Measurements from ENCODE around the gene PBX1. TPM values are rescaled to one million over a fixed set of nuclear protein-coding genes. Genes with fewer than 3 reads are reported as not detected.

PBX1 gene
- total and polyA plus RNA-seq, 2 donors (not counting 3 experiments of a cell fraction or from before 2014, with no cell fraction given) = 10.7 to 24.1 TPM

DNA sequence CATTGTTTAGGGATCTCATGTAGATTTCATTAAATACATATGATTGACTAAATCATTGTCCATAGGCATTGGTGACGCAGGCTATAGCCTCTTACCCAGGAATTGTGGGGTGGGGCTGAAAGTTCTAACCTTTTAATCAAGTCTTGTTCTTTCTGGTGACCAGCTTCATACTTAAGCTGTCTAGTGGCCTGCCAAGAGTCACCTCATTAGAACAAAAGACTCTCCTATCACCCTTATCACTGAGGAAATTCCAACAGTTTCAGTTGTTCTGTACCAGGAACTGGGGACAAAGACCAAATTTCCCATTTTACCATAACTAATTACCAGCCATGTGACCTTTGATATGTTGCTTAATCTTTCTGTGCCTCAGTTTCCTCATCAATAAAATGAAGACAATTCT lies 298.5 kb downstream of the PBX1 start:
- Histone ChIP-seq H3K9me3 (replicated peaks; ENCODE audit: control insufficient read depth, insufficient read depth, low read length) (no peaks in the 10 kb centered on the region), H3K4me3 (replicated peaks in 1 of 3; ENCODE audit: insufficient read depth in 1 of 3, low read depth in 1 of 3, low read length in 3 of 3) (no peak overlapping the region), H2AFZ (ENCODE audit: low read depth, low read length) (no peak overlapping the region), H3K36me3 (ENCODE audit: control insufficient read depth in 2 of 2, extremely low read depth in 1 of 2, insufficient read depth in 2 of 2, low read length in 2 of 2) (no peaks in the 10 kb centered on the region), H3K4me2 (ENCODE audit: insufficient read depth, low read length) (no peak overlapping the region), H3K4me1 (ENCODE audit: control insufficient read depth, extremely low read depth, insufficient read depth, low read length) (no peaks in the 10 kb centered on the region), H3K9ac (replicated peaks; ENCODE audit: extremely low read depth, insufficient read depth, low read length) (no peak overlapping the region), H3K9me1 (replicated peaks; ENCODE audit: control insufficient read depth, extremely low read depth, insufficient read depth, low read length) (no peaks in the 10 kb centered on the region), H4K20me1 (replicated peaks; ENCODE audit: control insufficient read depth, extremely low read depth, insufficient read depth, low read length) (no peaks in the 10 kb centered on the region), H3K79me2 (ENCODE audit: control insufficient read depth, insufficient read depth, low read length) (no peaks in the 10 kb centered on the region), H3K27me3 (ENCODE audit: control insufficient read depth in 2 of 2, insufficient read depth in 2 of 2, low read length in 2 of 2) (no peaks in the 10 kb centered on the region), H3K27ac (ENCODE audit: insufficient read depth, low read depth, low read length) (no peak overlapping the region)
- intact Hi-C loops (cut with micrococcal nuclease) (no loop called here), dilution Hi-C loops (cut with MboI; ENCODE audit: extremely low pct_ligation_motif_present, low sequenced_read_pairs) (no loop called here)
- no TSS peak for BruUV-seq (replicated peaks)
- no peak for DNase-seq (ENCODE audit: low read depth, low spot score)
- no peak for FAIRE-seq
- TF ChIP-seq MYC (IDR thresholded peaks at IDR 0.05; ENCODE audit: low read depth, low read length) (no peak), POLR2A (IDR thresholded peaks at IDR 0.05; ENCODE audit: low read depth, low read length) (no peak), GATA2 (IDR thresholded peaks at IDR 0.05; ENCODE audit: insufficient read depth, insufficient read length, low read depth, low read length) (no peak), JUN (IDR thresholded peaks at IDR 0.05; ENCODE audit: borderline replicate concordance, insufficient read depth, insufficient read length, low read depth) (no peak), POLR2AphosphoS5 (IDR thresholded peaks at IDR 0.05; ENCODE audit: insufficient read depth, low read depth, low read length) (no peak), EZH2 (IDR thresholded peaks at IDR 0.05; ENCODE audit: borderline replicate concordance, low read depth, low read length, severe bottlenecking) (no peak), FOS (IDR thresholded peaks at IDR 0.05; ENCODE audit: borderline replicate concordance, insufficient read depth, low read length) (no peak)
- TF ChIP-seq, protein P1, sequence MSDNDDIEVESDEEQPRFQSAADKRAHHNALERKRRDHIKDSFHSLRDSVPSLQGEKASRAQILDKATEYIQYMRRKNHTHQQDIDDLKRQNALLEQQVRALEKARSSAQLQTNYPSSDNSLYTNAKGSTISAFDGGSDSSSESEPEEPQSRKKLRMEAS (IDR thresholded peaks at IDR 0.05; ENCODE audit: insufficient read depth, insufficient read length) = no peak
- TF ChIP-seq, protein P2, sequence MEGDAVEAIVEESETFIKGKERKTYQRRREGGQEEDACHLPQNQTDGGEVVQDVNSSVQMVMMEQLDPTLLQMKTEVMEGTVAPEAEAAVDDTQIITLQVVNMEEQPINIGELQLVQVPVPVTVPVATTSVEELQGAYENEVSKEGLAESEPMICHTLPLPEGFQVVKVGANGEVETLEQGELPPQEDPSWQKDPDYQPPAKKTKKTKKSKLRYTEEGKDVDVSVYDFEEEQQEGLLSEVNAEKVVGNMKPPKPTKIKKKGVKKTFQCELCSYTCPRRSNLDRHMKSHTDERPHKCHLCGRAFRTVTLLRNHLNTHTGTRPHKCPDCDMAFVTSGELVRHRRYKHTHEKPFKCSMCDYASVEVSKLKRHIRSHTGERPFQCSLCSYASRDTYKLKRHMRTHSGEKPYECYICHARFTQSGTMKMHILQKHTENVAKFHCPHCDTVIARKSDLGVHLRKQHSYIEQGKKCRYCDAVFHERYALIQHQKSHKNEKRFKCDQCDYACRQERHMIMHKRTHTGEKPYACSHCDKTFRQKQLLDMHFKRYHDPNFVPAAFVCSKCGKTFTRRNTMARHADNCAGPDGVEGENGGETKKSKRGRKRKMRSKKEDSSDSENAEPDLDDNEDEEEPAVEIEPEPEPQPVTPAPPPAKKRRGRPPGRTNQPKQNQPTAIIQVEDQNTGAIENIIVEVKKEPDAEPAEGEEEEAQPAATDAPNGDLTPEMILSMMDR (IDR thresholded peaks at IDR 0.05; ENCODE audit: extremely low read depth in 1 of 2, insufficient read depth in 1 of 2, low read depth in 1 of 2, low read length in 2 of 2) = no peak
- CTCF ChIA-PET = no interaction called here
- POLR2A ChIA-PET = no interaction called here
